ENCODE results near the gene MYO10.
"Not testable (repeated sequence)": the region's sequence is repeated elsewhere in the genome, so short reads cannot be mapped to it uniquely, and the experiment has no call there.

The MYO10 gene

GRCh38 chr5:16742938-16743337 is 193.2 kb downstream of the MYO10 start:
- FAIRE-seq, result no peak
- no peak for DNase-seq (ENCODE audit: insufficient read length, low spot score)
- TF ChIP-seq, protein P1, sequence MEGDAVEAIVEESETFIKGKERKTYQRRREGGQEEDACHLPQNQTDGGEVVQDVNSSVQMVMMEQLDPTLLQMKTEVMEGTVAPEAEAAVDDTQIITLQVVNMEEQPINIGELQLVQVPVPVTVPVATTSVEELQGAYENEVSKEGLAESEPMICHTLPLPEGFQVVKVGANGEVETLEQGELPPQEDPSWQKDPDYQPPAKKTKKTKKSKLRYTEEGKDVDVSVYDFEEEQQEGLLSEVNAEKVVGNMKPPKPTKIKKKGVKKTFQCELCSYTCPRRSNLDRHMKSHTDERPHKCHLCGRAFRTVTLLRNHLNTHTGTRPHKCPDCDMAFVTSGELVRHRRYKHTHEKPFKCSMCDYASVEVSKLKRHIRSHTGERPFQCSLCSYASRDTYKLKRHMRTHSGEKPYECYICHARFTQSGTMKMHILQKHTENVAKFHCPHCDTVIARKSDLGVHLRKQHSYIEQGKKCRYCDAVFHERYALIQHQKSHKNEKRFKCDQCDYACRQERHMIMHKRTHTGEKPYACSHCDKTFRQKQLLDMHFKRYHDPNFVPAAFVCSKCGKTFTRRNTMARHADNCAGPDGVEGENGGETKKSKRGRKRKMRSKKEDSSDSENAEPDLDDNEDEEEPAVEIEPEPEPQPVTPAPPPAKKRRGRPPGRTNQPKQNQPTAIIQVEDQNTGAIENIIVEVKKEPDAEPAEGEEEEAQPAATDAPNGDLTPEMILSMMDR (IDR thresholded peaks at IDR 0.05; ENCODE audit: insufficient read depth, missing control alignments), result no peak

DNA sequence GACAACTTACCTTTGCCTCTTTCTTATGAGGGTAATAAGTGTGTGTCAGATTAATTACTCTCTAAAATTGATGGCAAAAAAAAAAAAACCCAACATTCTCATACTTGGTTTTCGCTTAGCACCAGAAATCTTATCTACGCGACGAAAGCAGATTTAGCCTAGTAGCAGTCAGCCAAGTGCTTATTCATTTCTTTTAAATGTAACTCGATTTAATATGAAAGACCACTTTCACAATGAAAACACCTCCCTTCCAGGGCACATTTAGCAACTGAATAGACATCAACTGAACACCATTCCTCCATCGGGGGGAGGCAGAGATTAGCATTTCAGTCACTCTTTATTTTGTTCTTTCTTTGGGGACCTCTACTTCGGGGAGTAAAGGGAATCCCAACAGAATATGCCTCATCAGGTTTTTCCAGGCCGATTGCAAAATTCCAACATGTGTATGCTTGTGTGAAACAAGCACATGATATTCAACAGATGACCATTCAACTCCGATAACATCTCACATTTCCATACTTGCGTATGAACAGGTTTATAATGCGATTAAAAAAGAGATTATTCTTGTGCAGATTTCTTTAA is 195.2 kb downstream of the MYO10 start:
- DNase-seq (ENCODE audit: insufficient read length, low spot score), result no peak
- TF ChIP-seq, protein P1 (IDR thresholded peaks at IDR 0.05; ENCODE audit: insufficient read depth, missing control alignments), result peak; percentile 14
- FAIRE-seq, result no peak

DNA sequence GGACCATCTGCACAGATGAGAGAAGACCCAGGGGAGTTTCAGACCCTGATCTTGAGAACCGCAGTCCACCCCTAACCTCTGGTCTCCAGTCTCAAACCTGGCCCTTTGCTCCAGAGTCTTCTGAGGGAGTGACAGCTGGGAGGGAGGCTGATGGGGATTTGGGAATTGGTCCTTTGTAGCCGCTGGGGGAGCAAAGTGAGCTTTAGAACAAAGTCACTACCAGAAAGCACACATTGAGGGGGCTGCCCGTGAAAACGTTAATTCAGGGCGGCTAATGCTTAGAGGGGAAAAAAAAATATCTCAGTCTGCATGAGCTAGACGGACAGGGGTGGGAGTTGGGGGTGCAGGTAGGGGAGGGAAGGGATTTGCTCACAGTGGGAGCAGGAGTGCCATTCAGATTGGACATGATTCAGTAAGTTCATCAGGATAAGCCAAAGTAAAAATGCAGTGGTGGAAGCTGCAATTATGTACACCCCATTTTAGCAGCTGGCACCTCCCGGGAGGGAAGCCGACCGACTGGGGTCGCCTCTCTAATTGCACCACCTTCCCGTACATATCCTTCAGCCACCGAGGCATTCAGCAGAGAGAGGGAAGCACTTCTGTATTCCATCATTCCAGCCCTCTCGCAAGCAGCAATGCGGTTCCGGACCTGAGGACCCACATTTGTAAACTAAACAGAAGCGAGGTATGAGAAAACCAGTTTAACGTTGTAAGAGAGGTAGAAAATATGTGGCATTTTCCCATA is 195.8 kb downstream of the MYO10 start:
- DNase-seq (ENCODE audit: insufficient read length, low spot score), result no peak
- TF ChIP-seq, protein P1 (IDR thresholded peaks at IDR 0.05; ENCODE audit: insufficient read depth, missing control alignments), result no peak
- no peak for FAIRE-seq

- not testable (repeated sequence) for FAIRE-seq; DNase-seq (ENCODE audit: insufficient read length, low spot score)
Measured at GRCh38 chr5:16738393-16738792, 197.7 kb downstream of the MYO10 start.

GRCh38 chr5:16737620-16738364 is 198.3 kb downstream of the MYO10 start:
- TF ChIP-seq, protein P1 (IDR thresholded peaks at IDR 0.05; ENCODE audit: insufficient read depth, missing control alignments), result no peak
- FAIRE-seq, result no peak
- DNase-seq (ENCODE audit: insufficient read length, low spot score), result no peak

GRCh38 chr5:16737209-16737608 is 198.9 kb downstream of the MYO10 start:
- DNase-seq (ENCODE audit: insufficient read length, low spot score), result no peak
- no peak for FAIRE-seq
- TF ChIP-seq, protein P1 (IDR thresholded peaks at IDR 0.05; ENCODE audit: insufficient read depth, missing control alignments), result no peak

DNA sequence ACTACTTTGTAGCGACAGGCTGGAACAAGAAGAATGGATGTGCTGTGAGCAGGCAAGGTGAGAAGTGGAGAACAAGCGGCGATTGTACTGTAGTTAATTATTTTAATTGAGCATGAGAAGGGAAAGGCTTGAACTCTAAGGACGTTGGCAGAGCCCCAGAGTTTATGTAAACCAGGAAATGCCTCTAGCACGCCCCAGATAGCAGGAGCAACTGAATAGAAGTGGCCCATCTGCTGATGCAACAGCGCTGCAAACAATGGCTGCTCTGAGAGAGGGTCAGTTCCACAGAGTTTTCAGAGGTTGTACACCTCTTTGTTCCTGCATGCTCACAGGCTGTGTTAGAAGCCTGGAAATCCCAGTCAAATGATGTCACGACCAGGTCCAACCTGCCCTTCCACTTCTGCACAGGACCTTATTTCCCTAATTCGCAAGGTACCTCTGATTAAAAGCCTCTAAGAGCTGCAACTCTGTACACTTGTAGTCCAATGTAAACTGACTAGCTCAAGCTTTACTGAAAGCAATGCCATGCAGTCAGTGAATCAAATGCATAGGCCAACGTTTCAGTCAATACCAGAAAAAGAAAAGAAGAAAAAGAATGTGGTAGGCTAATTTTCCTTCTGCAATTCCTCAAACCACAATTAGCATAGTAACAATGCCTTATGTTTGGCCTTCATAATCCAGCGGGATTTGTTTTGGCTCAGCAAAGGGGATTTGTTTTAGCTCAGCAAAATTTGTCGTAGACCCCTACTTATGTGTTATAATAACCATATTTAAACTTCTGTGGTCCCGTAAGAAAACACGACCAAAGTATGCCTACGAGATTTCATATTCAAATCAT is 199.7 kb downstream of the MYO10 start:
- DNase-seq (ENCODE audit: insufficient read length, low spot score) (no peak), FAIRE-seq (no peak)

More for the DNA sequence above, 199.7 kb downstream of the MYO10 start:
- TF ChIP-seq, protein P1 (IDR thresholded peaks at IDR 0.05; ENCODE audit: insufficient read depth, missing control alignments), result no peak

Data from D721Med (cell line).